GM12878 (cell line): ENCODE results near the gene NDUFS4. TPM values are rescaled to one million over a fixed set of nuclear protein-coding genes. Genes with fewer than 3 reads are reported as not detected.
"Not testable (repeated sequence)": the region's sequence is repeated elsewhere in the genome, so short reads cannot be mapped to it uniquely, and the experiment has no call there.

ENCODE experiments used
- ATAC-seq: fragments of 200-7000 bp; cut with Tn5 transposase; 3 replicates; pipeline ENCODE4 v1.9.1; 2020; ENCODE audit warnings: mild to moderate bottlenecking, moderate library complexity
- BruUV-seq: library from RNA; stranded (reverse); fragments of 400-500 nt; replicated peaks from 2 replicates; lab custom pipeline; 2021; lab: Mats Ljungman, UMichigan
- CTCF ChIA-PET: fragments of 300-600 bp; sonication (Branson Sonifier 250); formaldehyde crosslinking; extraction: SDS; loops from one replicate; lab custom pipeline; 2021; ENCODE audit warnings: inconsistent platforms; lab: Yijun Ruan, JAX
- POLR2A ChIA-PET: fragments of 350-600 bp; formaldehyde crosslinking; extraction: SDS; loops from one replicate; lab custom pipeline; 2021; ENCODE audit warnings: inconsistent platforms; lab: Charles Lee
- RAD21 ChIA-PET: fragments of 300-600 bp; sonication (Branson Sonifier 250); formaldehyde crosslinking; loops from one replicate; lab custom pipeline; 2023; ENCODE audit warnings: antibody characterized with exemption; ENCODE audit not compliant: unreplicated experiment; lab: Charles Lee
- SMC1A ChIA-PET: fragments of 300-600 bp; sonication (Branson Sonifier 250); formaldehyde crosslinking; loops from one replicate; lab custom pipeline; 2023; ENCODE audit not compliant: unreplicated experiment, uncharacterized antibody; lab: Charles Lee
- DNase-seq: peaks from one replicate; pipeline ENCODE4 v3.0.0-alpha.2; 2011; ENCODE audit warnings: low read depth, low spot score
- FAIRE-seq: peaks from 3 replicates; lab custom pipeline; 2011; peaks lifted over from hg19 to GRCh38; lab: Jason Lieb, UNC
- H2AFZ ChIP-seq: 2 replicates; pipeline ENCODE4 v1.6.0; 2011; ENCODE audit warnings: low read depth, low read length, control low read depth; ENCODE audit not compliant: control insufficient read depth
- H3K27ac ChIP-seq: 2 replicates; pipeline ENCODE4 v1.5.1; 2011; ENCODE audit warnings: control low read depth; ENCODE audit not compliant: control insufficient read depth, insufficient read depth
- H3K27me3 ChIP-seq, 2 experiments: replicated peaks in 1 of 2; 2 replicates each; pipeline versions ENCODE4 v1.6.0 to v1.6.1; 2011; ENCODE audit warnings: low read length in 1 of 2; ENCODE audit not compliant: control insufficient read depth in 2 of 2, insufficient read depth in 2 of 2
- H3K36me3 ChIP-seq, 2 experiments: 2 replicates each; pipeline ENCODE4 v1.5.1; 2011; ENCODE audit warnings: low read length in 1 of 2; ENCODE audit not compliant: control insufficient read depth in 2 of 2, insufficient read depth in 2 of 2
- H3K4me1 ChIP-seq: 2 replicates; pipeline ENCODE4 v1.6.1; 2011; ENCODE audit warnings: mild to moderate bottlenecking, low read length, moderate library complexity, mixed read lengths; ENCODE audit not compliant: control insufficient read depth, insufficient read depth
- H3K4me2 ChIP-seq: 2 replicates; pipeline ENCODE4 v1.6.0; 2011; ENCODE audit warnings: control low read depth; ENCODE audit not compliant: control insufficient read depth, insufficient read depth
- H3K4me3 ChIP-seq: fragments of 200-600 bp; sonication (generic); 2 replicates; pipeline ENCODE4 v1.5.1; 2016
- H3K79me2 ChIP-seq: 2 replicates; pipeline ENCODE4 v1.6.0; 2011; ENCODE audit warnings: low read length; ENCODE audit not compliant: control insufficient read depth, insufficient read depth
- H3K9ac ChIP-seq: 2 replicates; pipeline ENCODE4 v1.8.0; 2011; ENCODE audit warnings: low read length, control low read depth, mixed read lengths; ENCODE audit not compliant: control insufficient read depth, insufficient read depth
- H3K9me3 ChIP-seq: replicated peaks from 3 replicates; pipeline ENCODE4 v1.5.1; 2011; ENCODE audit warnings: mild to moderate bottlenecking, low read length; ENCODE audit not compliant: control insufficient read depth, insufficient read depth
- H4K20me1 ChIP-seq: 2 replicates; pipeline ENCODE4 v1.6.0; 2011; ENCODE audit not compliant: control insufficient read depth, insufficient read depth
- ESRRA ChIP-seq: IDR thresholded peaks from 2 replicates; pipeline ENCODE4 v1.6.1; 2012; ENCODE audit warnings: mild to moderate bottlenecking, low read length, improper control_type of control experiment
- RAD21 ChIP-seq: IDR thresholded peaks from 2 replicates; pipeline ENCODE4 v1.6.1; 2011; ENCODE audit warnings: mild to moderate bottlenecking, low read depth, low read length, moderate library complexity; ENCODE audit not compliant: insufficient read depth
- ZBED1 ChIP-seq: IDR thresholded peaks from 2 replicates; pipeline ENCODE4 v1.6.1; 2016; ENCODE audit warnings: borderline replicate concordance
- WGBS: methylation state at CpG from one replicate; pipeline ENCODE4 v1.1.6; 2016; ENCODE audit warnings: low lambda C conversion rate; ENCODE audit not compliant: insufficient replicate concordance, insufficient coverage; ENCODE audit errors: missing lambda C conversion rate; 5-methylcytosine and 5-hydroxymethylcytosine counted together
- in situ Hi-C: fragments of 300-500 bp; cut with MboI; formaldehyde crosslinking; loops from 9 replicates; pipeline ENCODE4 v1.14.3; 2018; ENCODE audit warnings: mixed read lengths
- intact Hi-C: fragments of 100-400 bp; cut with micrococcal nuclease; formaldehyde crosslinking; loops from one replicate; pipeline ENCODE4 v1.14.2; 2022; ENCODE audit not compliant: unreplicated experiment
- polyA plus RNA-seq, 11 experiments: library from polyadenylated mRNA; depleted of rRNA in 4 of 11; unstranded in 6 of 11; stranded (reverse) in 5 of 11; fragments of >200 nt; fragmentation: Nextera tagmentation in 4 of 11; fragmentation: Illumina TruSeq in 1 of 11; extraction: Ambion mirVana in 4 of 11; extraction: Trizol in 1 of 11; gene quantifications; 1 replicate in 1 of 11; 2 replicates in 10 of 11; pipeline versions ENCODE4 v1.2.1 to v1.2.3, GENCODE V29; 2011 to 2016; ENCODE audit warnings: inconsistent platforms in 2 of 11, missing spikeins in 2 of 11, low read depth in 1 of 11
- total RNA-seq, 4 experiments: library from RNA; depleted of rRNA in 3 of 4; stranded (reverse); fragments of >200 nt in 3 of 4; fragmentation: Illumina TruSeq in 1 of 4; extraction: Trizol in 1 of 4; gene quantifications; 2 replicates each; pipeline versions ENCODE4 v1.2.1 to v1.2.3, GENCODE V29; 2013 to 2021

NDUFS4 gene
- total and polyA plus RNA-seq, 10 of the 15 experiments (the other 5 are each of a cell fraction or from before 2014, with no cell fraction given) = 69.9 to 366 (median 114) TPM

DNA sequence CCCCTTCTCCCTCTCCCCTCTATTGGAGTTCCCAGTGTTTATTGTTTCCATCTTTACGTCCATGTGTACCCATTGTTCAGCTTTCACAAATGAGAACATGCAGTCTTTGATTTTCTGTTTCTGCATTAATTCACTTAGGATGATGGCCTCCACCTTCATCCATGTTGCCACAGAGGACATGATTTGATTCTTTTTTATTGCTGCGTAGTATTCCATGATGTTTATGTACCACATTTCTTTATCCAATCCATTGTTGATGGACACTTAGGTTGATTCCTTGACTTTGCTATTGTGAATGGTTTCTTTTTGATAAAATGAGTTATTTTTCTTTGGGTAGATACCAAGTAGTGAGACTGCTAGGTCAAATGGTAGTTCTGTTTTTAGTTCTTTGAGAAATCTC, 88.9 kb downstream of the NDUFS4 start (continued):
- TF ChIP-seq RAD21 (no peak), ESRRA (no peak), ZBED1 (no peak)

DNA sequence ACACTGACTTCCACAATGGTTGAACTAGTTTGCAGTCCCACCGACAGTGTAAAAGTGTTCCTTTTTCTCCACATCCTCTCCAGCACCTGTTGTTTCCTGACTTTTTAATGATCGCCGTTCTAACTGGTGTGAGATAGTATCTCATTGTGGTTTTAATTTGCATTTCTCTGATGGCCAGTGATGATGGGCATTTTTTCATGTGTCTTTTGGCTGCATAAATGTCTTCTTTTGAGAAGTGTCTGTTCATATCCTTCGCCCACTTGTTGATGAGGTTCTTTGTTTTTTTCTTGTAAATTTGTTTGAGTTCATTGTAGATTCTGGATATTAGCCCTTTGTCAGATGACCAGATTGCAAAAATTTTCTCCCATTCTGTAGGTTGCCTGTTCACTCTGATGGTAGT, 100.1 kb downstream of the NDUFS4 start:
- H2AFZ ChIP-seq, H4K20me1 ChIP-seq, POLR2A ChIA-PET, H3K4me2 ChIP-seq, H3K27me3 ChIP-seq, ATAC-seq, H3K9ac ChIP-seq, FAIRE-seq, DNase-seq, CTCF ChIA-PET, H3K4me1 ChIP-seq, H3K27ac ChIP-seq, H3K4me3 ChIP-seq, H3K36me3 ChIP-seq, intact Hi-C loops, BruUV-seq, SMC1A ChIA-PET, H3K9me3 ChIP-seq, in situ Hi-C loops, H3K79me2 ChIP-seq, RAD21 ChIA-PET: not testable (repeated sequence)
- WGBS = 80% methylated on average over 4 of the region's 4 CpGs

DNA sequence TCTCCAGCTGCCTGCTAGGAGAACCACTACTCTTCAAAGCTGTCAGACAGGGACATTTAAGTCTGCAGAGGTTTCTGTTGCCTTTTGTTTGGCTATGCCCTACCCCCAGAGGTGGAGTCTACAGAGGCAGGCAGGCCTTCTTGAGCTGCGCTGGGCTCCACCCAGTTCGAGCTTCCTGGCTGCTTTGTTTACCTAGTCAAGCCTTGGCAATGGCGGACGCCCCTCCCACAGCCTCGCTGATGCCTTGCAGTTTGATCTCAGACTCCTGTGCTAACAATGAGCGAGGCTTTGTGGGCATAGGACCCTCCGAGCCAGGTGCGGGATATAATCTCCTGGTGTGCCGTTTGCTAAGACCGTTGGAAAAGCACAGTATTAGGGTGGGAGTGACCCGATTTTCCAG, 104.9 kb downstream of the NDUFS4 start:
- H3K79me2 ChIP-seq, H3K4me3 ChIP-seq, POLR2A ChIA-PET, H3K36me3 ChIP-seq, ATAC-seq, in situ Hi-C loops, H2AFZ ChIP-seq, DNase-seq, SMC1A ChIA-PET, H3K4me2 ChIP-seq, H4K20me1 ChIP-seq, H3K27me3 ChIP-seq, intact Hi-C loops, CTCF ChIA-PET, H3K9ac ChIP-seq, H3K27ac ChIP-seq, RAD21 ChIA-PET, BruUV-seq, H3K4me1 ChIP-seq, H3K9me3 ChIP-seq, FAIRE-seq: not testable (repeated sequence)
- 87% methylated on average over 10 of the region's 11 CpGs for WGBS
